Smooth muscle cell (in vitro differentiated cells): ENCODE data around the gene KLHDC3. TPM values are rescaled to one million over a fixed set of nuclear protein-coding genes. Genes with fewer than 3 reads are reported as not detected.
"Not testable (repeated sequence)": the region's sequence is repeated elsewhere in the genome, so short reads cannot be mapped to it uniquely, and the experiment has no call there.

ENCODE experiments used
- DNase-seq: peaks from one replicate; lab custom pipeline; 2025; ENCODE audit not compliant: unreplicated experiment; lab: John Stamatoyannopoulos, UW
- H2AFZ ChIP-seq: fragments of 200-600 bp; sonication (generic); 2 replicates; pipeline ENCODE4 v1.6.0; 2016; ENCODE audit warnings: antibody characterized with exemption, low read depth, mild to moderate bottlenecking
- H3F3A ChIP-seq: fragments of 200-600 bp; sonication (generic); 2 replicates; pipeline ENCODE4 v1.6.0; 2017; ENCODE audit warnings: antibody characterized with exemption, low read depth
- H3K27ac ChIP-seq: fragments of 200-600 bp; sonication (generic); 2 replicates; pipeline ENCODE4 v1.5.1; 2016; ENCODE audit warnings: low read depth, mild to moderate bottlenecking
- H3K27me3 ChIP-seq: fragments of 200-600 bp; sonication (generic); 2 replicates; pipeline ENCODE4 v1.6.1; 2016; ENCODE audit warnings: low read depth, mild to moderate bottlenecking
- H3K36me3 ChIP-seq: fragments of 200-600 bp; sonication (generic); 2 replicates; pipeline ENCODE4 v1.5.1; 2016; ENCODE audit warnings: low read depth
- H3K4me1 ChIP-seq: fragments of 200-600 bp; sonication (generic); 2 replicates; pipeline ENCODE4 v1.5.1; 2016; ENCODE audit warnings: low read depth
- H3K4me2 ChIP-seq: fragments of 200-600 bp; sonication (generic); 2 replicates; pipeline ENCODE4 v1.6.0; 2016; ENCODE audit warnings: mild to moderate bottlenecking
- H3K4me3 ChIP-seq: fragments of 200-600 bp; sonication (generic); 2 replicates; pipeline ENCODE4 v1.5.1; 2016; ENCODE audit warnings: mild to moderate bottlenecking
- H3K79me2 ChIP-seq: fragments of 200-600 bp; sonication (generic); 2 replicates; pipeline ENCODE4 v1.6.0; 2016; ENCODE audit warnings: low read depth, mild to moderate bottlenecking
- H3K9ac ChIP-seq: fragments of 200-600 bp; sonication (generic); 2 replicates; pipeline ENCODE4 v1.6.0; 2016; ENCODE audit warnings: low read depth
- H3K9me3 ChIP-seq: fragments of 200-600 bp; sonication (generic); replicated peaks from 2 replicates; pipeline ENCODE4 v1.5.1; 2016; ENCODE audit warnings: low read depth
- H4K20me1 ChIP-seq: fragments of 200-600 bp; sonication (generic); 2 replicates; pipeline ENCODE4 v1.6.0; 2016; ENCODE audit warnings: low read depth
- WGBS: methylation state at CpG from one replicate; pipeline ENCODE4 v1.1.7; 2016; ENCODE audit warnings: low lambda C conversion rate; 5-methylcytosine and 5-hydroxymethylcytosine counted together
- polyA plus RNA-seq: library from polyadenylated mRNA; unstranded; fragments of >200 nt; fragmentation: Nextera tagmentation; extraction: Ambion mirVana; gene quantifications from 2 replicates; pipeline ENCODE4 v1.2.1, GENCODE V29; 2016
- total RNA-seq: library from RNA; depleted of rRNA; stranded (reverse); fragments of >200 nt; gene quantifications from 2 replicates; pipeline ENCODE4 v1.2.3, GENCODE V29; 2014
- TF ChIP-seq, protein P1 (sequence below): fragments of 200-600 bp; sonication (generic); IDR thresholded peaks from 2 replicates; pipeline ENCODE4 v1.5.1; 2017; ENCODE audit warnings: borderline replicate concordance, mild to moderate bottlenecking, antibody characterized with exemption; ENCODE audit not compliant: insufficient read depth, poor library complexity, severe bottlenecking

The KLHDC3 gene
- total and polyA plus RNA-seq, 2 experiments from 2014 or later, result 51.5 to 113 TPM

DNA sequence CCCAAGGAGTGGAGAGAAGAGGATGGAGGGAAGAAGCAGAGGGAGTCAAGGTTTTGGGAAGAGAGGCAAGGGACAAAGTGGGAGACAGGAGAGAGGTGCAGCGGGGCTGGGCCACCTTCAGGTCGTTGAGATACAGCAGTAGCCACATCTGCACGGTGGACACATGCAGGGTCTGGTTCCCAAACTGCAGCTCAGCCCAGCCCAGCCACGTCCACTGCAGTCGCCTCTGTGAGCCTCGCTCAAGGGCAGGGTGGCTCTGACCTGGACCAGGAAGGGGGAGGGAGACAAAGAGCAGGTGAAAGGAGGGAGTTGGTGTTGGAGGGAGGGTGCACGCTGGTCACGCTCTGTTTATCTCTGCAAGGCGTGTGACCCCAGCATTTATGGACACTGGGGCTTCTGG, 24.7 kb downstream of the KLHDC3 start:
- TF ChIP-seq, protein P1, sequence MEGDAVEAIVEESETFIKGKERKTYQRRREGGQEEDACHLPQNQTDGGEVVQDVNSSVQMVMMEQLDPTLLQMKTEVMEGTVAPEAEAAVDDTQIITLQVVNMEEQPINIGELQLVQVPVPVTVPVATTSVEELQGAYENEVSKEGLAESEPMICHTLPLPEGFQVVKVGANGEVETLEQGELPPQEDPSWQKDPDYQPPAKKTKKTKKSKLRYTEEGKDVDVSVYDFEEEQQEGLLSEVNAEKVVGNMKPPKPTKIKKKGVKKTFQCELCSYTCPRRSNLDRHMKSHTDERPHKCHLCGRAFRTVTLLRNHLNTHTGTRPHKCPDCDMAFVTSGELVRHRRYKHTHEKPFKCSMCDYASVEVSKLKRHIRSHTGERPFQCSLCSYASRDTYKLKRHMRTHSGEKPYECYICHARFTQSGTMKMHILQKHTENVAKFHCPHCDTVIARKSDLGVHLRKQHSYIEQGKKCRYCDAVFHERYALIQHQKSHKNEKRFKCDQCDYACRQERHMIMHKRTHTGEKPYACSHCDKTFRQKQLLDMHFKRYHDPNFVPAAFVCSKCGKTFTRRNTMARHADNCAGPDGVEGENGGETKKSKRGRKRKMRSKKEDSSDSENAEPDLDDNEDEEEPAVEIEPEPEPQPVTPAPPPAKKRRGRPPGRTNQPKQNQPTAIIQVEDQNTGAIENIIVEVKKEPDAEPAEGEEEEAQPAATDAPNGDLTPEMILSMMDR, result no peak

DNA sequence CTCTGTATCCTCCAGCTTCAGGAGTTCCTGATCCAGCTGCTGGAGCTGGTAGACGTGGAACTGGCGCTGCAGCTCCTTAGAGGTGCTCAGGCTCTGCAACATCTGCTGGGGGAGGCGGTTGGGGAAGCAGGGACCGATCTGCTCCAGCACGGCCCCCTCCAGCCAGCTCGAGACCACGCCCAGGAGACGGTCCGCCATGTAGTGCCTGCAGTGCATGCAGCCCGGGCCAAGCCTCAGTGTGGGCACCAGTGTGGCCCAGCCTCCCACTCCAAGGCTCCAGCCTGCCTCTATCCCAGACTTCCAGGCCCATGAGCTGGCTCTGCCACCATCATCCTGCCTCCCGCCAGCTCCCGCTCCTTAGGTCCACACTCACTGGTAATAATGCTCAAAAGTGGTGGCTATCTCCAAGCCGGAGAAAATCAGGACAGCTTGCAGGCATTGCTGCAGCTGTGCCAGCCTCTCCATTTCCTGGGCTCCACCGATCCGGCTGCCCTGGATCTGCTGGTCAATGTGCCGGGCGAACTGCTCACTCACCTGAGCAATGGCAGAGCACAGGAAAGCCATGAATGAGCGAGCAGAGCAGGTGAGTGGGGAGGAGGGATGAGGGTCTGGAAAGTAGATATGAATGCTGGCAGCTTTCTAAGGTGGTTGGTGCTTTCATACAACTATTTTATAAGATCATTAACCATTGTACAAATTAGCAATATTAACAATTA, 26.7 kb downstream of the KLHDC3 start:
- peaks cover 2% of the 10 kb centered on the region for H4K20me1 ChIP-seq
- WGBS, result 94% methylated on average over 18 of the region's 18 CpGs
- no peak overlapping the region for H3K9ac ChIP-seq
- no peak overlapping the region for H2AFZ ChIP-seq
- DNase-seq, result no peak
- no peaks in the 10 kb centered on the region for H3K9me3 ChIP-seq
- H3K27ac ChIP-seq, result no peak overlapping the region
- H3K4me1 ChIP-seq, result no peaks in the 10 kb centered on the region
- no peak overlapping the region for H3K4me3 ChIP-seq
- H3K27me3 ChIP-seq, result no peaks in the 10 kb centered on the region
- H3K4me2 ChIP-seq, result no peak overlapping the region
- no peaks in the 10 kb centered on the region for H3K79me2 ChIP-seq
- peaks cover 11% of the 10 kb centered on the region for H3F3A ChIP-seq
- H3K36me3 ChIP-seq, result no peaks in the 10 kb centered on the region
- TF ChIP-seq, protein P1, result no peak

More for the DNA sequence above, 24.7 kb downstream of the KLHDC3 start:
- WGBS, result 90% methylated on average over 9 of the region's 9 CpGs
- H3K79me2 ChIP-seq, result no peaks in the 10 kb centered on the region
- no peaks in the 10 kb centered on the region for H3K4me1 ChIP-seq
- H3K9me3 ChIP-seq, result no peaks in the 10 kb centered on the region
- no peak overlapping the region for H2AFZ ChIP-seq
- H3K27ac ChIP-seq, result no peak overlapping the region
- peaks cover 14% of the 10 kb centered on the region for H4K20me1 ChIP-seq
- no peak overlapping the region for H3K4me2 ChIP-seq
- peaks cover 14% of the 10 kb centered on the region for H3F3A ChIP-seq
- H3K4me3 ChIP-seq, result no peak overlapping the region
- H3K27me3 ChIP-seq, result no peaks in the 10 kb centered on the region
- DNase-seq, result no peak
- no peaks in the 10 kb centered on the region for H3K36me3 ChIP-seq
- H3K9ac ChIP-seq, result no peak overlapping the region

DNA sequence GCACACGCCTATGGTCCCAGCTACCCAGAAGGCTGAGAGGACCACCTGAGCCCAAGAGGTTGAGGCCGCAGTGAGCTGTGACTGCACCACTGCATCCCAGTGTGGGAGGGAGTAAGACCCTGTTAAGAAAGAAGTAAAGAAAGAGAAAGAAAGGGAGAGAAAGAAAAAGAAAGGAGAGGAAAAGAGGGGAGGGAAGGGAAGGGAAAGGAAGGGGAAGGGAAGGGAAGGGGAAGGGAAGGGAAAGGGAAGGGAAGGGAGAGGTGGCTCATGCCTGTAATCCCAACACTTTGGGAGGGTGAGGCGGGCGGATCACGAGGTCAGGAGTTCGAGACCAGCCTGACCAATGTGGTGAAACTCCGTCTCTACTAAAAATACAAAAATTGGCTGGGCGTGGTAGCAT, 27.4 kb downstream of the KLHDC3 start:
- not testable (repeated sequence) for H3K4me3 ChIP-seq, H2AFZ ChIP-seq, H3K27ac ChIP-seq, H3K4me2 ChIP-seq, H3K9ac ChIP-seq, H3K27me3 ChIP-seq, DNase-seq, H3K9me3 ChIP-seq, H3K36me3 ChIP-seq, H3K4me1 ChIP-seq, H3K79me2 ChIP-seq, H3F3A ChIP-seq, H4K20me1 ChIP-seq
- 94% methylated on average over 8 of the region's 8 CpGs for WGBS

DNA sequence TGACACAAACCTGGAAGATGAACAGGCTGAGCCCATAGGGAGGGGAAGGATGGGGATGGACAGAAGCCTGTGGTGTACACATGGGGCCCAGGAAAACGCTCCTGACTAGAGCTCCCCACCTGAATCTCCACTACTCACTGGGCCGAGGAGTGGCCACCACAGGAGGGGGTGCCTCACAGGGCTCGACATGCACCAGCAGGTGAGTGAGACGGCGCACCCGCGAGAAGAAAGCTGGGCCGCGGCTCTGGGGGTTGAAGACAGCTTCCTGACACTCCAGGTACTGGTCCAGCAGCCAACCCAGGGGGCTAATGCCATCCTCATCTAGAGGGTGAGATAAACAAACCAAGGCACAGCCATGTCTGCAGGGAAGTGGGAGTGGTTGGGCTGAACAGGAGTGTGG, 29.3 kb downstream of the KLHDC3 start:
- WGBS, result 96% methylated on average over 9 of the region's 9 CpGs
- H3K4me1 ChIP-seq, result no peaks in the 10 kb centered on the region
- no peaks in the 10 kb centered on the region for H3K27me3 ChIP-seq
- H3K9ac ChIP-seq, result no peak overlapping the region
- H3K36me3 ChIP-seq, result no peaks in the 10 kb centered on the region
- H3K27ac ChIP-seq, result no peak overlapping the region
- H3K4me2 ChIP-seq, result no peak overlapping the region
- H3K9me3 ChIP-seq, result no peaks in the 10 kb centered on the region
- H3F3A ChIP-seq, result peaks cover 3% of the 10 kb centered on the region
- no peak for DNase-seq
- TF ChIP-seq, protein P1, result no peak
- no peak overlapping the region for H2AFZ ChIP-seq
- no peaks in the 10 kb centered on the region for H4K20me1 ChIP-seq
- no peaks in the 10 kb centered on the region for H3K79me2 ChIP-seq
- H3K4me3 ChIP-seq, result no peak overlapping the region
